ENCODE results near the gene INPP5D.
"Not testable (repeated sequence)": the region's sequence is repeated elsewhere in the genome, so short reads cannot be mapped to it uniquely, and the experiment has no call there.

INPP5D gene

DNA sequence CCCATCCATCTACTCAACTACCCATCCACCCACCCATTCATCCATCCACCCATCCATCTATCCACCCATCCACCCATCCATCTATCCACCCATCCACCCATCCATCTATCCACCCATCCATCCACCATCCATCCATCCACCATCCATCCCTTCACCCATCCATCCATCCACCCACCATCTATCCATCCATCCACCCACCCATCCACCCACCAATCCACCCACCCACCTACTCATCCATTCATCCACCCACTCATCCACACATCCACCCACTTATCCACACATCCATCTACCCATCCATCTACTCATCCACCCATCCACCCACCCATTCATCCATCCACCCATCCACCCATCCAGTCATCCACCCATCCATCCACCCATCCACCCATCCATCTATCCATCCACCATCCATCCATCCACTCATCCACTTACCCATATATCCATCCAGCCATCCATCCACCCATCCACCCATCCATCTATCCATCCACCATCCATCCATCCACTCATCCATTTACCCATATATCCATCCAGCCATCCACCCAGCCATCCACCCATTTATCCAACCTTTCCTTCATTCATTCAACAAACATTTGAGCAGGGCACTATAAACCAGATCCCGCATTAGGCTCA is 45.0 kb upstream of the INPP5D start:
- no peak for DNase-seq (ENCODE audit: low spot score)
- TF ChIP-seq, protein P1, sequence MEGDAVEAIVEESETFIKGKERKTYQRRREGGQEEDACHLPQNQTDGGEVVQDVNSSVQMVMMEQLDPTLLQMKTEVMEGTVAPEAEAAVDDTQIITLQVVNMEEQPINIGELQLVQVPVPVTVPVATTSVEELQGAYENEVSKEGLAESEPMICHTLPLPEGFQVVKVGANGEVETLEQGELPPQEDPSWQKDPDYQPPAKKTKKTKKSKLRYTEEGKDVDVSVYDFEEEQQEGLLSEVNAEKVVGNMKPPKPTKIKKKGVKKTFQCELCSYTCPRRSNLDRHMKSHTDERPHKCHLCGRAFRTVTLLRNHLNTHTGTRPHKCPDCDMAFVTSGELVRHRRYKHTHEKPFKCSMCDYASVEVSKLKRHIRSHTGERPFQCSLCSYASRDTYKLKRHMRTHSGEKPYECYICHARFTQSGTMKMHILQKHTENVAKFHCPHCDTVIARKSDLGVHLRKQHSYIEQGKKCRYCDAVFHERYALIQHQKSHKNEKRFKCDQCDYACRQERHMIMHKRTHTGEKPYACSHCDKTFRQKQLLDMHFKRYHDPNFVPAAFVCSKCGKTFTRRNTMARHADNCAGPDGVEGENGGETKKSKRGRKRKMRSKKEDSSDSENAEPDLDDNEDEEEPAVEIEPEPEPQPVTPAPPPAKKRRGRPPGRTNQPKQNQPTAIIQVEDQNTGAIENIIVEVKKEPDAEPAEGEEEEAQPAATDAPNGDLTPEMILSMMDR (IDR thresholded peaks at IDR 0.05; ENCODE audit: extremely low read depth, missing control alignments): no peak

DNA sequence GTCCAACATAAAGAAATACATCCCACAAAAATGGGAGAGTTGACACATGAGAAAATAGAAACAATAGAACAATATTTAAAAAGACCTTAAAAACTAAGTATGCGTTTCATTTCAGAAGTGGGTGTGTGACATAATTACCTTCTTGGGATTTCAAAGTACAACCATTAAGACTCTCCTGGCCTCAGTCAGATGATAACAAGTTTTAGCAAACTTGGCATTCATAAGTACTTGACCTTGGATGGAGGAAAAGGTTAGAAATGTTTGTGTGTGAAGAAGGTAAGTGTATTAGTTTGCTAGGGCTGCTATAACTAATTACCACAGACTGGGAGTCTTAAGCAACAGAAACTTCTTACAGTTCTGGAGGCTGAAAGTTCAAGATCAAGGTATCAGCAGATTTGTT is 42.2 kb upstream of the INPP5D start:
- no peak for DNase-seq (ENCODE audit: low spot score)
- TF ChIP-seq, protein P1 (IDR thresholded peaks at IDR 0.05; ENCODE audit: extremely low read depth, missing control alignments): no peak

DNA sequence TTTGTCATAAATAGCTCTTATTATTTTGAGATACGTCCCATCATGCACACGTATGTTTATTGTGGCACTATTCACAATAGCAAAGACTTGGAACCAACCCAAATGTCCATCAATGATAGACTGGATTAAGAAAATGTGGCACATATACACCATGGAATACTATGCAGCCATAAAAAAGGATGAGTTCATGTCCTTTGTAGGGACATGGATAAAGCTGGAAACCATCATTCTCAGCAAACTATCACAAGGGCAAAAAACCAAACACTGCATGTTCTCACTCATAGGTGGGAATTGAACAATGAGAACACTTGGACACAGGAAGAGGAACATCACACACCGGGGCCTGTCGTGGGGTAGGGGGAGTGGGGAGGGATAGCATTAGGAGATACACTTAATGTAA is 40.5 kb upstream of the INPP5D start:
- DNase-seq (ENCODE audit: low spot score): not testable (repeated sequence)

DNA sequence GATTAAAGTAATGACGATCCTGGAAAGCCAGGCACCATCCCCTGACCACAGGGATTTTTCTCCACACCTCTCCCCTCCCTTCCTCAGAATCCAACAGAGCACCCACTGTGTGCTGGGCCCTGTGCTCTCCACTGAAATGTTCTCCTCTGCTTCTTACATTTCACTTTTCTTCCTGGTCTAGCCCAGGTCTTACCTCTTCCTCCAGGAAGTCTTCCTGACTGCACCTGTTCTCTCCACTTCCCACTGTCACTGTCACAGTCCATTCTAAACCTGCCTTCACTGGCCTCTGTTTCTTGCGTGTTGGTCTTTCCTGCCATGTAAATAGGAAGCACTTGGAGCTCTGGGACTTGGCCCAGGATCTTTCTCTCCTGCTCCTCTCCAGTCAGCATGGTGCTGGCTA is 39.7 kb upstream of the INPP5D start:
- TF ChIP-seq, protein P1 (IDR thresholded peaks at IDR 0.05; ENCODE audit: extremely low read depth, missing control alignments): no peak
- no peak for DNase-seq (ENCODE audit: low spot score)

DNA sequence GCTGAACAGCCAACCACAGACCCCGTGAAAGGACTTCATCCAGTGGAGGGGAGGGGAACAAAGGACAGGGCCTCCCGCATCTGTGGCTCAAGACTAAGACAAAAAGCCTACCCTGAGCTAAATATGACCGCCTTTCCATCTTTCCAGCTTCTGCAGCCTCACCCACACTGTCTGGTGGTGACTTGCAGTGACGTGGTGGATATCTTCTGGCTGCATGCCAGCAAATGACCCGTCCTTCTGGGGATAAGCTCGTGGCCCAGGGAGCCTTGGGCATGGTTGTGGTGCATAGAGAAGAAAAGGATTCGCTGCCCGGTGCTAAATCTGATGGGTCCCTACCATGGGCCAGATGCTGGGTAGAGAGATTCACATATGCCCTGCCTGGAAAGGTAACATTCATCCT is 38.4 kb upstream of the INPP5D start:
- TF ChIP-seq, protein P1 (IDR thresholded peaks at IDR 0.05; ENCODE audit: extremely low read depth, missing control alignments): no peak
- no peak for DNase-seq (ENCODE audit: low spot score)

DNA sequence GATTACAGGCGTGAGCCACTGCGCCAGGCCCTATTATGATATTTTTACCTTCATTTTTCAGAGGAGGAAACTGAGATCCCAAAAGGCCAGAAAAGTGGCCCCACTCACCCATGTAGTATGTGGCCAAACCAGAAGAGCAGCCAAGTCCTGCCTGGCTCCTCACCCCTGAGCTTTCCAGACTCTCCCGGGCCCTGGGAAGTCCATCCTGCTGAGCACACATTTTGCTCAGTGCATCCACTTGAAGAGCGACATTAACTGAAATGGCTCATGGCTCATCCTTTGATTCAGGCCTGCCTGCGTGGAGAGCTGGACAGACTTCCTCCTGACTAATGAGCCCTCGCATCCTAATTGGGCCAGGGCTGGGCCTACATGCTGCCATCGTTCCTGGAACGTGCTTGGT is 37.6 kb upstream of the INPP5D start:
- TF ChIP-seq, protein P1 (IDR thresholded peaks at IDR 0.05; ENCODE audit: extremely low read depth, missing control alignments): no peak
- no peak for DNase-seq (ENCODE audit: low spot score)

DNA sequence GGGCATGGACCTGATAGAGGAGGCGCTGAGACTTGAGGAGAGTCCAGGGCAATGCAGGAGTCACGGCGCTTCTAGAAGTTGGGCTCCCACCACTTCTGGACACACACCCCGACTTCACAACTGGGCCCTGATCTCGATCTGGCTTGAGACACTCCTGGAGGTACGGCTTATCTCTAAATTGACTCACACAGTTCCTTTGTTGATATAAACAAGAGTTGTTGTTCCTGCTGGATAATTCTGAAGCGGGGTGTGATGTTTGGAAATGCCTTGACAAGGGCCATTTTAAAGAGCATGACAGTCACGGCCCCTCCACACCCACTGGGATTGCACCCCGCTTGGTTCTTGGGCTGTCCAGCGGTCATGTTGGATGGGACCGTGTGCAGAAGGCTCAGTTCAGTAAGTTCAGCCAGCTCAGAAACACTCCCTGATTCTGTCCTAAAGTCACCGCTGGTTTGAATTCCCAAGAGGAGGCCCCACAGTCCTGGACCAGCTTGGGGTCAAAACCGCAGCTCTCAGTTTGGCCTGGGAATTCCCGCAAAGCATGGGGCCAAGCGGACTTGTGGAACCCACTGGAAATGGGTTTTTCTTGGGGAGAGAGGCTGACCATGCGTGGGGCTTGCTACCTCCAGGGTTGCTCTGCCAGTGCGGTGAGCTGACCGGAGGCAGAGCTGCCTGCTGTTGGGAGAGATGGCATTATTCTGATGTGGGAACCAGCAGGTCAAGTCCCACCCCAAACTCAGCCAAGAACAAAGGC is 37.0 kb upstream of the INPP5D start:
- TF ChIP-seq, protein P1 (IDR thresholded peaks at IDR 0.05; ENCODE audit: extremely low read depth, missing control alignments): no peak
- DNase-seq (ENCODE audit: low spot score): no peak

Data from GM20000 (cell line).